ENCODE data around the gene DDX10. TPM values are rescaled to one million over a fixed set of nuclear protein-coding genes. Genes with fewer than 3 reads are reported as not detected.

Gene DDX10
- total RNA-seq, 1 donor from 2014 or later = 27.7 TPM

DNA sequence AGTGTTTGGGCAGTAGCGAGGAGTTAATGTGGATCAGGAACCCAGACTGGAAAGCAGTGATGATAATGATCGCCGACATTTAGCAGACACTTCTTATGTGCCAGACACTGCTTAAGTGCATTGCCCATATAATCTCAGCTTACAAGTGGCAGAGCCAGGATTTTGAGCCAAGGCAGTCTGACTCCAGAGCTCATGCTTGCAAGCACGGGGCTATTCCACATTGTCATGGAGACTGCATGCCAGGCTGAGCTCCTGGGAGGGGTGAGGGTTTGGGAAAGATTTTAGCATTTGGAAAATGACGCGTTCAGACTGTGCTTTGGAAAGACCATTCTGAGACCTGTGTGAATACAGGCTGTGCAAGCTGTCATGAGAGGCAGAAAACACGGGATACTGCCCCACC, 302.7 kb downstream of the DDX10 start:
- DNase-seq (ENCODE audit: low spot score) = no peak

DNA sequence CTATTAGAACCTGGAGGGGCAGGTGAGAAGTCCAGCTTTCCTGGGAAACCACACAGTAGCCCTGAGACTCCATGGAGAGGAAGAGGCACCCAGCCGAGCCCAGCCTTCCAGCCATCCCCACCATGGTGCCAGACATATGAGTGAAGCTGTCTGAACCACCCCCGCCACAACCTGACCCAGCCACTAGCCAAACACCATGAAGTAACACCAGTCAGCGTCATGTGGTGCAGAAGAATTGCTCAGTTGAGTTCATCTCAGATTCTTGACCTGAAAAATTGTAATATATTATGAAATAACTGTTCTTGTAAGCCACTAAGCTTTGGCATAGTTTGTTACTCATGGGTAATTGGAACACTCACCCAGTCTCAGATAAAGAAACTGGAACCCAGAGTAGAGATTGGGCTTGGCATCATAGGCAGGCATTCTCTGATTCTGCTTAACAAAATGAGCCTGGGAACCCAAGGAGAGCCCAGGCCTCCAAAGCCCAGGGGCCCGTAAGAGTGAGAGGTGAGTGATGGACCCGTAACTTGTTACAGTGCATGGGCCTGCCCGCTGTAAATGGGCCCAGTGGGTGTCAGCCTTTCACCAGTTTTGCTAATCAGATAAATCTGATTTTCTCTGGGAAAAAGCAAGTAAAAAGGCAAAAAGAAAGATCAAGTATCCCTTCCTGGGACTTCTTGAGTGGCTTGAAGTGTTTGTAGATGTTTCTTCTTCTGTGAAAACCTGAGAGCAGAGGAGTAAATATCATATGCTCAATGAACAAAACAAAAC, 305.5 kb downstream of the DDX10 start:
- no peak for DNase-seq (ENCODE audit: low spot score)

DNA sequence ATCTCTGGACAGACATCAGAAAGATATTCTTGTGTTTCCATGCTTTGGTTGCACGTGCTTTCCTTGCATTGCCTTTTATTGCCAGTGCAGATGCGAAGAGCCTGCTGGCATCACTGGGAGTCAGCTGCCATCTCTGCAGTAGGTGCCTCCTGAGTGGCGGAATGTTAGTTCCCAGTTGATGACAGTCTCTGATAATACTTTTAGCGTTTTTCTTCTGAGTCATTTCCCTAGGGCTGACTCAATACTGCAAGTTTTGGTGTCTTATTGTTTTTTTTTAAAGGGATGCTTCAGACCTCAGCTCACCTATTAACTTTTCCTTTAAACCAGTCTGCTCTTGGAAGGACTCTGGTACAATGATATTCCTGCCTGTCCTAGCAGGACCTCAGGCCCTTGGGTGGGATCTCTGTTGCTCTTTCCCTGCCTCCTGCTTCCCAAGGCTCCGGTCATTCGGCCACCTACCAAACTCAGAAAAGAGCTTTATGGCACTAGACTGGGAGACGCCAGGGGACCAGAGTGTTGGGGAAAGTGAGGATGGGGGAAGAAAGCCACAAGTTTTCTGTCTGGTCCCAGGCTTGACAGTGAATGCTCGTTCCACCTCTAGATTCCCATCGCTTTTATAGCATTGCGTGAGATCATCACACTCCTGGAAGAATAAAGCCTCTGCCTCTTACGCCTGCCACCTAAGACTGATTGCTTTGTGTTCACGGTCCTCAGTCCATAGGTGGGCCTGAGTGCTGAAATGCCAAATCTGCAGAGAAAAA, 308.7 kb downstream of the DDX10 start:
- no peak for DNase-seq (ENCODE audit: low spot score)

DNA sequence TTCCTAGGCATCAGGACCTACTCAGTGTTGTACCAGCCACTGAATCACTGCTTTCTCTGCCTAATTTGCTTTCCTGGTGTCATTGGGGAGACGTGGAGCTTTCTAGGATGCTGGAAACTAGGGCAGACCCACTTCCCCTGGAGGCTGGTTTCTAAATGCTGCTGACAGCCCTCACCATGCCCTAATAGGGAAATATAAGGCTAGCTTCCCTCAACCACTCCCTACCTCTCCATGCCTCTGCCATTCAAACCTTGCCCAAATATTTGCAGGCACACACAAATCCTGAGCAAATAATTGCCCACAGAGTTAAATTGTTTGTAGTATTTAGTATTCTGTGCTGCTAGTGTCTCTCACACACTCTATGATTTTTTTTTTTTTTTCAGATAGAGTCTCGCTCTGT, 310.2 kb downstream of the DDX10 start:
- no peak for DNase-seq (ENCODE audit: low spot score)

DNA sequence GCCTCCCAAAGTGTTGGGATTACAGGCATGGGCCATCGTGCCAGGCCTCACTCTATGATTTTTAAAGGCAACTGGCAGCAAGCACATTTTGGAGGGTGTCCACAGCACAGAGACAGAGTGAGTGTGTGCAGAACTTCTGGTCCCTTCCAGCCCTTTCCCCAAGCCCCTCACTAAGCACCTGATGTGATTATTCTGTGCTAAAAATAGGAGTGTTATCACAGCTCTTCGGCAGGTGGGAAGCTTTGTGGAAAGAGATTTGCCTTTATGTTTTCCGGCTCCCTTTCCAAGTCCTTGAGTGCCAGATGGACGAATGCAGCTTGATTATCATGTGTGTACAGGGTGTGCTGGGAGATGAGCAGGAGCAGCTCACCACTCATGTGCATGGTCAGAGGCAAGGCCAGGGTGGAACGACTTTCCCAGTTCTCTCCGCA, 310.8 kb downstream of the DDX10 start:
- no peak for DNase-seq (ENCODE audit: low spot score)

DNA sequence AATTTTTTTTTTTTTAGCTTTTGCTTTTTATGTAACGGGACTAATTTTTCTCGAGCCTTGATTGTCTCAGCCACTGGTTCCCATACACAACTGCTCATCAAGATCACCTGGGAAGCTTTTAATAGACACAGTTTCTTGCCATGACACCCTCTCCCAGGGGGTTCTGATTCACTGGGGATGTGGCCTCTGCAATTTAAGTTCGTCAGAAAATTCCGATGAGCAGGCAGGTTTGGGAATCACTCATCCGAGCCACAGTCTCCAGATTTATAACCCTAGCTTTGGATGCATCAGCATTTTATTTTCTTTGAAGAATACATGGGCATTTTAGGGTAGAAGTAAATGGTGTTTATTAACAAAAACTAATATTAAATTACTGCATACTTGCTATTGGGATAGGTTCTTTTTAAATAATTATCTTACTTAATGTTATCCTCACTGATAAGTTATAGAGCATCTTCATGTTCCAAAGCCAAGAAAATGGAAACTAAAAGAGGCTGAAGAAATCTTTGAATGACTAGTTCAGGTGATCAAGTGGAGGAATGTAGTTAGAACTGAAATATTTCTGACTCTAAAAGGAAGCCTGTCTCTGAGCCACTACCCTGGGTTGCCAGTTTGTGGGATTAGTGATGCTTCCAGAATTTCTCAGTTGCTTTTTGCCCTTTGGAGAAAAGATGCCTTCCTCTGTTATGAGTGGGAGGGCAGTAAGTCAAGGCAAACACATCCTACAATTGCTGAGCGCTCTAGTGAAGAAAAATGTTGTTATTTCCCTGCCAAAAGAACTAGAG, 319.0 kb downstream of the DDX10 start:
- no peak for DNase-seq (ENCODE audit: low spot score)

DNA sequence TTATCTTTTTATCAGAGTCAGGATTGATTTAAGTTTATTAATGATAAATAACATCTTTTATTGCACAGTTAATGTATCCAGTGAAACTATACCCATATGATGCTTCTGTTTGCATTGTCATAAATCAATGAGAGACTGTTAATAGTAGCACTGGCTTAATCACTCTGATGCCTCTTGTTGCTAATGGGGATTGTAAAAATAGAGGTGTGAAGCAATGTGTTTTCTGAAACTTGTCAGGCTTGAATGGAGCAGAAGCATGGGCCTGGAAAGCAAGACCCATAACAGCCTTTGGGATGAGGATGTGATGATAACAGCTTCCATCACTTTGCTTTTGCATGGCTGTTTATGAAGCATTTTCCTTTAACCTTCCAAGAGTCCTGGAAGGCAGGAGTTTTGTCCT, 319.7 kb downstream of the DDX10 start:
- DNase-seq (ENCODE audit: low spot score) = no peak

DNA sequence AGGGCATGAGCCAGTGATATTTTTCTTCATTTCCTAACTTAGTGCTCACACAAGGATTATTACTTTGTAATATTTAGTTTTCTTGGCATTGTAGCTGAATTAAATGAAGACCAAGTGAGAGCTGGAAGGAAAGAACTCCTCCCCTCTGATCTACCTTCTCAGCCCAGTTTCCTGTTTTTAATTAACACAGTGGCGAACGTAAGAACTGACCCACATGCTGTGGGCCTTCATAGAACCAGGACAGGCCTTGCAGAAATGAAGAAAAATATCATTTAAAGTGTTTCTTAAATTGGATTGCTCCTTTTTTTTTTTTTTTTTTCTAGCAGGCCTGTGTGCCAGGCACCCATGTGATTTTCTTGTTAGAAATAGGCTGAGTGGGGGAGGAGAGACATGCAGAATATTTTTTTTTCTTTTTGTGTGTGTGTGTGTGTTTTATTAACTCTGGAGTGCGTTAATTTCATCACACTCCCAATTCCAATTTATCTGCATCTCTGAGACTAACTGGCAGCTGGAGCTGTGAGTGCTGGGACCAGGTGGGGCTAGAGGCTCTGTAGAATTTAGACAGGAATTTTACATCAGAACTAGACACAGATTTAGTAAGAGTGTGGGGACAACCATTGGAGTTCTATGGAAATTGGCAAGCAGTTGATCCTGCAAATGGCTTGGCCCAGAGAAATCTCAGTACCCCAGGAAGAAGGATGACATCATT, 320.5 kb downstream of the DDX10 start:
- DNase-seq (ENCODE audit: low spot score) = no peak

DNA sequence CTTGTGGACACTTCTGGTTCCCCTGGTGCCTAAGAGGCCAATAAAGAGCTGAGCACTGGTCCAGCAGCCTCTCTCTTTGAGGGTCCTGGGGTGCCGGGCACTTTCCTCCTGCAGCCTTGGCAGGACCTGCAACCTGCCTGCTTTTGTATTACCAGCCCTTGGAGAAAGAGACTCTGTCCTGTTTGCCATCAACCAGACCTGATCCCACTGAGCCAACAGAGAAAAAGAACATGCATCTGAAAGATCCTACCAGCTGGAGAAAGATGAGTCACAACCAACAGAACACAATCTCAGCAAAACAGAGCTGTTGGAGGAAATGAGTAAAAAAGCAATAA, 321.0 kb downstream of the DDX10 start:
- no peak for DNase-seq (ENCODE audit: low spot score)

Other genes with a start within 250 kb of the DDX10 start
- 0.32 TPM for gene C11orf65, start 197.5 kb upstream of the DDX10 start, total RNA-seq
- gene POGLUT3, start 166.7 kb upstream of the DDX10 start, total RNA-seq = 24.7 TPM
- gene EXPH5, start 71.3 kb upstream of the DDX10 start, total RNA-seq = 0.87 TPM

Measured in mesenteric fat pad (tissue), 1 donor.